Mesodermal cell (in vitro differentiated cells): Measurements from ENCODE around the gene MIOS.

Source experiments
- H3K27ac ChIP-seq: 2 replicates; pipeline ENCODE4 v1.7.0; 2013; ENCODE audit warnings: mild to moderate bottlenecking, low read depth, low read length, moderate library complexity; ENCODE audit not compliant: severe bottlenecking
- H3K36me3 ChIP-seq: 2 replicates; pipeline ENCODE4 v1.7.1; 2013; ENCODE audit warnings: mild to moderate bottlenecking, low read length, moderate library complexity; ENCODE audit not compliant: control insufficient read depth, insufficient read depth
- H3K4me1 ChIP-seq: one replicate; pipeline ENCODE4 v1.7.1; 2013; ENCODE audit warnings: mild to moderate bottlenecking, low read length; ENCODE audit not compliant: insufficient read depth, control insufficient read depth, poor library complexity, severe bottlenecking
- H3K4me3 ChIP-seq: 2 replicates; pipeline ENCODE4 v1.7.0; 2013; ENCODE audit warnings: low read length, control low read depth, mild to moderate bottlenecking; ENCODE audit not compliant: insufficient read depth, poor library complexity, severe bottlenecking; ENCODE audit errors: extremely low read depth
- H3K9me3 ChIP-seq: 2 replicates; pipeline ENCODE4 v1.7.1; 2013; ENCODE audit warnings: mild to moderate bottlenecking, low read length, moderate library complexity; ENCODE audit not compliant: control insufficient read depth
- WGBS, 2 experiments: methylation state at CpG; one replicate each; pipeline ENCODE4 v1.1.5; 2013; ENCODE audit warnings: missing lambda C conversion rate in 2 of 2; ENCODE audit not compliant: insufficient coverage in 2 of 2; 5-methylcytosine and 5-hydroxymethylcytosine counted together

The MIOS gene

GRCh38 chr7:7535691-7536090 lies 31.0 kb upstream of the MIOS start, which contains the start of gene COL28A1:
Gene COL28A1 (minus strand): TSS chr7:7535873. CDS start chr7:7532875, 2,998 bp downstream.
- WGBS, 2 experiments = 56 to 67% methylated on average over 1 of the region's 1 CpG
- Histone ChIP-seq H3K4me3 (no peak within 1 kb of the TSS), H3K27ac (no peak within 1 kb of the TSS), H3K4me1 (no peaks in the 10 kb centered on the region), H3K9me3 (no peaks in the 10 kb centered on the region), H3K36me3 (no peaks in the 10 kb centered on the region)

- WGBS, 2 experiments = no CpG with 5 or more reads among the region's 5 CpGs
- Histone ChIP-seq H3K9me3 (no peaks in the 10 kb centered on the region), H3K4me1 (no peaks in the 10 kb centered on the region)
Observed at GRCh38 chr7:7536396-7537019, 30.2 kb upstream of the MIOS start.

GRCh38 chr7:7537711-7538110 lies 29.0 kb upstream of the MIOS start:
- Histone ChIP-seq H3K36me3 (no peaks in the 10 kb centered on the region), H3K27ac (no peak overlapping the region), H3K4me1 (no peaks in the 10 kb centered on the region), H3K9me3 (no peaks in the 10 kb centered on the region), H3K4me3 (no peak overlapping the region)
- WGBS, 2 experiments = 100% methylated on average over 2 of the region's 2 CpGs

More at GRCh38 chr7:7536396-7537019, 30.2 kb upstream of the MIOS start:
- Histone ChIP-seq H3K27ac (no peak overlapping the region), H3K4me3 (no peak overlapping the region), H3K36me3 (no peaks in the 10 kb centered on the region)

- Histone ChIP-seq H3K4me1 (no peaks in the 10 kb centered on the region), H3K27ac (no peak overlapping the region), H3K36me3 (no peaks in the 10 kb centered on the region), H3K4me3 (no peak overlapping the region), H3K9me3 (no peaks in the 10 kb centered on the region)
- no CpG with 5 or more reads among the region's 4 CpGs for WGBS, 2 experiments
Observed at GRCh38 chr7:7539152-7539551, 27.5 kb upstream of the MIOS start.

GRCh38 chr7:7539711-7540110 lies 27.0 kb upstream of the MIOS start:
- no peak overlapping the region for H3K4me3 ChIP-seq
- H3K4me1 ChIP-seq = no peaks in the 10 kb centered on the region
- no peak overlapping the region for H3K27ac ChIP-seq
- no peaks in the 10 kb centered on the region for H3K9me3 ChIP-seq
- no peaks in the 10 kb centered on the region for H3K36me3 ChIP-seq
- WGBS, 2 experiments = 80 to 90% methylated on average over 1 to 3 of the region's 4 CpGs

GRCh38 chr7:7542251-7542835 lies 24.3 kb upstream of the MIOS start:
- H3K9me3 ChIP-seq = no peaks in the 10 kb centered on the region
- H3K27ac ChIP-seq = no peak overlapping the region
- WGBS, 2 experiments = 78 to 97% methylated on average over 4 of the region's 4 CpGs

GRCh38 chr7:7548407-7548806 lies 18.3 kb upstream of the MIOS start:
- Histone ChIP-seq H3K4me3 (no peak overlapping the region), H3K36me3 (no peaks in the 10 kb centered on the region), H3K4me1 (no peaks in the 10 kb centered on the region), H3K9me3 (no peaks in the 10 kb centered on the region), H3K27ac (no peak overlapping the region)
- 97 to 100% methylated on average over 2 to 3 of the region's 3 CpGs for WGBS, 2 experiments

More at GRCh38 chr7:7542251-7542835, 24.3 kb upstream of the MIOS start:
- Histone ChIP-seq H3K4me3 (no peak overlapping the region), H3K4me1 (no peaks in the 10 kb centered on the region), H3K36me3 (no peaks in the 10 kb centered on the region)

GRCh38 chr7:7550663-7551062 lies 16.0 kb upstream of the MIOS start:
- Histone ChIP-seq H3K4me1 (no peaks in the 10 kb centered on the region), H3K4me3 (no peak overlapping the region), H3K36me3 (no peaks in the 10 kb centered on the region), H3K9me3 (no peaks in the 10 kb centered on the region), H3K27ac (no peak overlapping the region)
- whole genome bisulfite sequencing, 2 experiments = 80 to 100% methylated on average over 1 to 3 of the region's 3 CpGs

GRCh38 chr7:7552199-7552598 lies 14.5 kb upstream of the MIOS start:
- Histone ChIP-seq H3K4me3 (no peak overlapping the region), H3K4me1 (no peaks in the 10 kb centered on the region), H3K27ac (no peak overlapping the region), H3K9me3 (no peaks in the 10 kb centered on the region), H3K36me3 (no peaks in the 10 kb centered on the region)
- no CpG with 5 or more reads among the region's 2 CpGs for whole genome bisulfite sequencing, 2 experiments

GRCh38 chr7:7553386-7553785 lies 13.3 kb upstream of the MIOS start:
- Histone ChIP-seq H3K9me3 (no peaks in the 10 kb centered on the region), H3K4me1 (no peaks in the 10 kb centered on the region), H3K27ac (no peak overlapping the region), H3K4me3 (no peak overlapping the region), H3K36me3 (no peaks in the 10 kb centered on the region)
- WGBS, 2 experiments = 86 to 100% methylated on average over 1 of the region's 1 CpG

- H3K4me3 ChIP-seq = no peak overlapping the region
- H3K9me3 ChIP-seq = no peaks in the 10 kb centered on the region
- 84 to 91% methylated on average over 5 of the region's 5 CpGs for WGBS, 2 experiments
- no peak overlapping the region for H3K27ac ChIP-seq
- H3K36me3 ChIP-seq = no peaks in the 10 kb centered on the region
- H3K4me1 ChIP-seq = no peaks in the 10 kb centered on the region
Observed at GRCh38 chr7:7554021-7554432, 12.7 kb upstream of the MIOS start.
